IMR-90 (cell line): Measurements from ENCODE around the gene GALNT14. TPM values are rescaled to one million over a fixed set of nuclear protein-coding genes. Genes with fewer than 3 reads are reported as not detected.

Experiments
- ATAC-seq: fragments of 200-7000 bp; cut with Tn5 transposase; 2 replicates; pipeline ENCODE4 v1.9.1; 2020; ENCODE audit warnings: low read depth, mild to moderate bottlenecking, moderate library complexity
- BruUV-seq: library from RNA; stranded (reverse); fragments of 400-500 nt; replicated peaks from 2 replicates; lab custom pipeline; 2021; lab: Mats Ljungman, UMichigan
- CTCF ChIA-PET: fragments of 300-600 bp; formaldehyde crosslinking; extraction: SDS; loops from one replicate; lab custom pipeline; 2021; ENCODE audit warnings: antibody characterized with exemption; lab: Yijun Ruan, JAX
- POLR2A ChIA-PET: fragments of 300-600 bp; sonication (Branson Sonifier 250); formaldehyde crosslinking; loops from one replicate; lab custom pipeline; 2022; ENCODE audit warnings: antibody characterized with exemption; ENCODE audit not compliant: unreplicated experiment; lab: Charles Lee
- DNase-seq: peaks from one replicate; pipeline ENCODE4 v3.0.0; 2013
- H2AFZ ChIP-seq: replicated peaks from 2 replicates; pipeline ENCODE3; 2013; ENCODE audit warnings: low read length, mild to moderate bottlenecking; ENCODE audit not compliant: poor library complexity
- H2AK5ac ChIP-seq: 2 replicates; pipeline ENCODE4 v1.6.1; 2013; ENCODE audit warnings: low read depth, low read length, inconsistent platforms
- H2AK9ac ChIP-seq: replicated peaks from 2 replicates; pipeline ENCODE3; 2013; ENCODE audit warnings: mild to moderate bottlenecking, low read depth, low read length, moderate library complexity; ENCODE audit not compliant: poor library complexity
- H2BK120ac ChIP-seq: 2 replicates; pipeline ENCODE4 v1.6.1; 2013; ENCODE audit warnings: low read depth, low read length, inconsistent platforms
- H2BK15ac ChIP-seq: 3 replicates; pipeline ENCODE4 v1.6.1; 2013; ENCODE audit warnings: low read depth, low read length, inconsistent platforms
- H2BK20ac ChIP-seq: 2 replicates; pipeline ENCODE4 v1.6.1; 2013; ENCODE audit warnings: low read depth, mild to moderate bottlenecking, inconsistent platforms, low read length, moderate library complexity
- H2BK5ac ChIP-seq: 2 replicates; pipeline ENCODE4 v1.6.1; 2013; ENCODE audit warnings: mild to moderate bottlenecking, low read depth, low read length, inconsistent platforms; ENCODE audit not compliant: poor library complexity, severe bottlenecking
- H3K14ac ChIP-seq: replicated peaks from 2 replicates; pipeline ENCODE4 v1.6.1; 2013; ENCODE audit warnings: low read depth, low read length, inconsistent platforms
- H3K18ac ChIP-seq: 2 replicates; pipeline ENCODE4 v1.6.1; 2013; ENCODE audit warnings: low read depth, low read length, control low read depth
- H3K23ac ChIP-seq: 2 replicates; pipeline ENCODE4 v1.6.1; 2013; ENCODE audit warnings: low read depth, low read length, inconsistent platforms
- H3K27ac ChIP-seq: 2 replicates; pipeline ENCODE4 v1.5.1; 2013; ENCODE audit warnings: mild to moderate bottlenecking, control low read depth, low read length; ENCODE audit not compliant: insufficient read depth
- H3K27me3 ChIP-seq: 2 replicates; pipeline ENCODE4 v1.6.1; 2013; ENCODE audit warnings: low read length; ENCODE audit not compliant: control insufficient read depth, insufficient read depth
- H3K36me3 ChIP-seq: 2 replicates; pipeline ENCODE4 v1.6.1; 2013; ENCODE audit warnings: low read length, mixed read lengths; ENCODE audit not compliant: control insufficient read depth, insufficient read depth
- H3K4ac ChIP-seq: 2 replicates; pipeline ENCODE4 v1.6.1; 2013; ENCODE audit warnings: low read depth, low read length, inconsistent platforms
- H3K4me1 ChIP-seq: 2 replicates; pipeline ENCODE4 v1.6.1; 2013; ENCODE audit warnings: low read length, mixed read lengths; ENCODE audit not compliant: control insufficient read depth, insufficient read depth
- H3K4me2 ChIP-seq: 2 replicates; pipeline ENCODE4 v1.6.1; 2013; ENCODE audit warnings: low read depth, mild to moderate bottlenecking, control low read depth, low read length, moderate library complexity
- H3K4me3 ChIP-seq: 2 replicates; pipeline ENCODE4 v1.5.1; 2013; ENCODE audit warnings: low read depth, mild to moderate bottlenecking, control low read depth, low read length, moderate library complexity; ENCODE audit not compliant: insufficient read depth
- H3K56ac ChIP-seq: 2 replicates; pipeline ENCODE4 v1.6.1; 2013; ENCODE audit warnings: low read length, inconsistent platforms; ENCODE audit not compliant: insufficient read depth; ENCODE audit errors: extremely low read depth
- H3K79me1 ChIP-seq, 2 experiments: 2 replicates each; pipeline ENCODE4 v1.6.1; 2013; ENCODE audit warnings: low read length in 2 of 2, inconsistent platforms in 1 of 2, low read depth in 1 of 2
- H3K9ac ChIP-seq: 2 replicates; pipeline ENCODE4 v1.6.1; 2013; ENCODE audit warnings: low read depth, low read length, control low read depth
- H3K9me1 ChIP-seq: 2 replicates; pipeline ENCODE4 v1.6.1; 2013; ENCODE audit warnings: low read length, inconsistent platforms; ENCODE audit not compliant: insufficient read depth
- H3K9me3 ChIP-seq: 2 replicates; pipeline ENCODE4 v1.6.1; 2013; ENCODE audit warnings: low read length; ENCODE audit not compliant: control insufficient read depth, insufficient read depth
- H4K20me1 ChIP-seq: 2 replicates; pipeline ENCODE4 v1.6.1; 2013; ENCODE audit warnings: low read length, inconsistent platforms; ENCODE audit not compliant: insufficient read depth
- H4K5ac ChIP-seq: 2 replicates; pipeline ENCODE4 v1.6.1; 2013; ENCODE audit warnings: mild to moderate bottlenecking, low read depth, low read length, control low read depth
- H4K8ac ChIP-seq, 2 experiments: 2 replicates each; pipeline ENCODE4 v1.6.1; 2013; ENCODE audit warnings: low read depth in 2 of 2, low read length in 2 of 2, control low read depth in 1 of 2, inconsistent platforms in 1 of 2
- H4K91ac ChIP-seq: 2 replicates; pipeline ENCODE4 v1.6.1; 2013; ENCODE audit warnings: low read depth, low read length, inconsistent platforms; ENCODE audit not compliant: insufficient read depth
- BHLHE40 ChIP-seq: fragments of 150-350 bp; IDR thresholded peaks from 2 replicates; pipeline ENCODE4 v1.6.1; 2016; ENCODE audit warnings: mild to moderate bottlenecking, low read depth, low read length
- CEBPB ChIP-seq: IDR thresholded peaks from 2 replicates; pipeline ENCODE4 v1.6.1; 2012; ENCODE audit warnings: low read depth, low read length, improper control_type of control experiment
- CTCF ChIP-seq: conservative IDR thresholded peaks from 2 replicates; pipeline ENCODE4 v1.5.1; 2012; ENCODE audit warnings: mild to moderate bottlenecking, low read depth, low read length, improper control_type of control experiment
- ELK1 ChIP-seq: fragments of 150-350 bp; IDR thresholded peaks from 2 replicates; pipeline ENCODE4 v1.6.1; 2016; ENCODE audit warnings: low read depth, mild to moderate bottlenecking, low read length, moderate library complexity, borderline replicate concordance
- FOS ChIP-seq: fragments of 150-350 bp; IDR thresholded peaks from 2 replicates; pipeline ENCODE4 v1.6.1; 2016; ENCODE audit warnings: low read depth, low read length
- MAZ ChIP-seq: IDR thresholded peaks from 2 replicates; pipeline ENCODE4 v1.6.1; 2012; ENCODE audit warnings: low read depth, mild to moderate bottlenecking, low read length, improper control_type of control experiment, moderate library complexity, borderline replicate concordance
- MXI1 ChIP-seq: IDR thresholded peaks from 2 replicates; pipeline ENCODE4 v1.6.1; 2012; ENCODE audit warnings: low read depth, mild to moderate bottlenecking, low read length, moderate library complexity, borderline replicate concordance
- NFE2L2 ChIP-seq: fragments of 150-350 bp; IDR thresholded peaks from 2 replicates; pipeline ENCODE4 v1.6.1; 2016; ENCODE audit warnings: low read depth, mild to moderate bottlenecking, low read length
- POLR2A ChIP-seq: IDR thresholded peaks from 2 replicates; pipeline ENCODE4 v1.6.1; 2012; ENCODE audit warnings: mild to moderate bottlenecking, low read depth, low read length
- RAD21 ChIP-seq: IDR thresholded peaks from 2 replicates; pipeline ENCODE4 v1.6.1; 2012; ENCODE audit warnings: low read length, improper control_type of control experiment
- RFX5 ChIP-seq: IDR thresholded peaks from 2 replicates; pipeline ENCODE4 v1.8.0; 2012; ENCODE audit warnings: low read depth, mild to moderate bottlenecking, low read length, moderate library complexity
- SMC3 ChIP-seq: fragments of 150-350 bp; IDR thresholded peaks from 2 replicates; pipeline ENCODE4 v1.6.1; 2016; ENCODE audit warnings: low read depth, mild to moderate bottlenecking, antibody characterized with exemption, low read length, moderate library complexity
- USF2 ChIP-seq: fragments of 150-350 bp; IDR thresholded peaks from 2 replicates; pipeline ENCODE4 v1.6.1; 2017; ENCODE audit warnings: mild to moderate bottlenecking, antibody characterized with exemption, low read length, low read depth
- WGBS, 2 experiments: methylation state at CpG; one replicate each; pipeline versions ENCODE4 v1.1.5 to v1.1.7; 2013; ENCODE audit warnings: missing lambda C conversion rate in 2 of 2; ENCODE audit not compliant: insufficient read length in 1 of 2; ENCODE audit errors: extremely low coverage in 2 of 2; 5-methylcytosine and 5-hydroxymethylcytosine counted together
- dilution Hi-C: fragments of 300-500 bp; cut with HindIII; formaldehyde crosslinking; loops from one replicate; pipeline ENCODE4 v1.14.3; 2018; ENCODE audit warnings: low sequenced_read_pairs; ENCODE audit not compliant: unreplicated experiment
- in situ Hi-C: fragments of 300-500 bp; cut with MboI; formaldehyde crosslinking; loops from 3 replicates; pipeline ENCODE4 v1.14.3; 2019; ENCODE audit warnings: low sequenced_read_pairs, inconsistent platforms, mixed read lengths
- intact Hi-C: fragments of 100-400 bp; cut with micrococcal nuclease; formaldehyde crosslinking; loops from 2 replicates; pipeline ENCODE4 v1.10.0; 2022
- polyA plus RNA-seq, 3 experiments: library from polyadenylated mRNA; depleted of rRNA; stranded (reverse); fragments of >200 nt; gene quantifications; 2 replicates each; pipeline ENCODE4 v1.2.3, GENCODE V29; 2012; ENCODE audit warnings: low replicate concordance in 1 of 3
- total RNA-seq: library from RNA; depleted of rRNA; stranded (reverse); fragments of >200 nt; gene quantifications from 2 replicates; pipeline ENCODE4 v1.2.3, GENCODE V29; 2012

The GALNT14 gene
- total and polyA plus RNA-seq, 2 of the 4 experiments (the other 2 are of a cell fraction) = 0.15 to 0.18 TPM

- Histone ChIP-seq H3K79me1 (no peaks in the 10 kb centered on the region), H3K9me1 (no peaks in the 10 kb centered on the region), H3K56ac (no peak overlapping the region), H4K91ac (no peak overlapping the region), H3K4me3 (no peak overlapping the region), H3K9ac (no peak overlapping the region), H3K4me2 (no peak overlapping the region), H4K8ac (no peak overlapping the region), H4K20me1 (no peaks in the 10 kb centered on the region), H3K18ac (no peak overlapping the region), H3K4me1 (no peaks in the 10 kb centered on the region), H3K4ac (no peak overlapping the region), H4K5ac (no peak overlapping the region), H3K36me3 (no peaks in the 10 kb centered on the region), H2AK5ac (no peak overlapping the region), H3K23ac (no peak overlapping the region), H3K9me3 (no peaks in the 10 kb centered on the region), H2BK5ac (no peak overlapping the region), H2BK15ac (no peak overlapping the region), H2AK9ac (no peak overlapping the region), H3K27ac (no peak overlapping the region), H3K14ac (no peak overlapping the region), H2BK120ac (no peak overlapping the region), H3K27me3 (no peaks in the 10 kb centered on the region; the same call in 1 of the 2 replicates), H2AFZ (no peak overlapping the region), H2BK20ac (no peak overlapping the region)
- intact Hi-C loops = no loop called here
- no peak for DNase-seq
- TF ChIP-seq RAD21 = no peak
- TF ChIP-seq NFE2L2 = no peak
- no peak for TF ChIP-seq RFX5
- no peak for TF ChIP-seq BHLHE40
- TF ChIP-seq ELK1 = no peak
- no peak for TF ChIP-seq CEBPB
- TF ChIP-seq MXI1 = no peak
- TF ChIP-seq FOS = no peak
- TF ChIP-seq POLR2A = no peak
- no peak for TF ChIP-seq USF2
- TF ChIP-seq SMC3 = no peak
- TF ChIP-seq CTCF = no peak
- no peak for TF ChIP-seq MAZ
- 0% methylated on average over 1 of the region's 4 CpGs; no CpG with 5 or more reads in 1 of the 2 experiments for WGBS, 2 experiments
- in situ Hi-C loops = no loop called here
- dilution Hi-C loops = no loop called here
- no peak for ATAC-seq
- BruUV-seq = no TSS peak
- ChIA-PET POLR2A (no interaction called here), CTCF (no interaction called here)
These were observed 147.6 kb downstream of the GALNT14 start for GRCh38 chr2:30990671-30991070.
